ENCODE results near the gene CRISPLD2. TPM values are rescaled to one million over a fixed set of nuclear protein-coding genes. Genes with fewer than 3 reads are reported as not detected.
"Not testable (repeated sequence)": the region's sequence is repeated elsewhere in the genome, so short reads cannot be mapped to it uniquely, and the experiment has no call there.

CRISPLD2 gene
- total RNA-seq, 2 experiments from 2014 or later: 0.31 TPM; not detected in 1

- not testable (repeated sequence) for H3K27me3 Mint-ChIP-seq; ATAC-seq (ENCODE audit: low read depth)
These were observed 37.0 kb downstream of the CRISPLD2 start for GRCh38 chr16:84856811-84857210.

GRCh38 chr16:84859681-84860080 is 39.9 kb downstream of the CRISPLD2 start:
- H3K4me1 Mint-ChIP-seq: no peaks in the 10 kb centered on the region
- H3K27ac Mint-ChIP-seq: no peak overlapping the region
- peaks cover 11% of the 10 kb centered on the region for H3K9me3 Mint-ChIP-seq
- POLR2A ChIA-PET: no interaction called here
- no peak overlapping the region for H3K4me3 Mint-ChIP-seq
- peaks cover 6% of the 10 kb centered on the region for H3K27me3 Mint-ChIP-seq
- ATAC-seq (ENCODE audit: low read depth) (no peak), DNase-seq (no peak)
- H3K36me3 Mint-ChIP-seq: no peaks in the 10 kb centered on the region

More at GRCh38 chr16:84856811-84857210, 37.0 kb downstream of the CRISPLD2 start:
- H3K27ac Mint-ChIP-seq, H3K4me3 Mint-ChIP-seq, POLR2A ChIA-PET, DNase-seq, H3K36me3 Mint-ChIP-seq, H3K4me1 Mint-ChIP-seq: not testable (repeated sequence)
- H3K9me3 Mint-ChIP-seq: peaks cover 11% of the 10 kb centered on the region

GRCh38 chr16:84860383-84860782 is 40.6 kb downstream of the CRISPLD2 start:
- no peak overlapping the region for H3K4me3 Mint-ChIP-seq
- peaks cover 2% of the 10 kb centered on the region for H3K27me3 Mint-ChIP-seq
- ATAC-seq (ENCODE audit: low read depth) (no peak), DNase-seq (no peak)
- H3K36me3 Mint-ChIP-seq: no peaks in the 10 kb centered on the region
- POLR2A ChIA-PET: no interaction called here
- H3K27ac Mint-ChIP-seq: no peak overlapping the region
- H3K9me3 Mint-ChIP-seq: peaks cover 11% of the 10 kb centered on the region
- H3K4me1 Mint-ChIP-seq: no peaks in the 10 kb centered on the region

- POLR2A ChIA-PET: no interaction called here
- ATAC-seq (ENCODE audit: low read depth) (no peak), DNase-seq (no peak)
- Mint-ChIP-seq H3K27ac (no peak overlapping the region), H3K27me3 (no peaks in the 10 kb centered on the region), H3K4me3 (no peak overlapping the region), H3K36me3 (no peaks in the 10 kb centered on the region), H3K9me3 (peaks cover 11% of the 10 kb centered on the region), H3K4me1 (no peaks in the 10 kb centered on the region)
These were observed 41.9 kb downstream of the CRISPLD2 start for GRCh38 chr16:84861671-84862070.

- H3K36me3 Mint-ChIP-seq: no peaks in the 10 kb centered on the region
- H3K27me3 Mint-ChIP-seq: peaks cover 4% of the 10 kb centered on the region
- ATAC-seq (ENCODE audit: low read depth) (no peak), DNase-seq (no peak)
- no peak overlapping the region for H3K4me3 Mint-ChIP-seq
- H3K4me1 Mint-ChIP-seq: no peaks in the 10 kb centered on the region
- peaks cover 11% of the 10 kb centered on the region for H3K9me3 Mint-ChIP-seq
- H3K27ac Mint-ChIP-seq: no peak overlapping the region
- POLR2A ChIA-PET: no interaction called here
These were observed 43.2 kb downstream of the CRISPLD2 start for GRCh38 chr16:84862804-84863480.

- DNase-seq (no peak), ATAC-seq (ENCODE audit: low read depth) (no peak)
- Mint-ChIP-seq H3K27me3 (peaks cover 4% of the 10 kb centered on the region), H3K9me3 (peaks cover 11% of the 10 kb centered on the region), H3K27ac (no peak overlapping the region), H3K4me3 (no peak overlapping the region), H3K4me1 (no peaks in the 10 kb centered on the region), H3K36me3 (no peaks in the 10 kb centered on the region)
- POLR2A ChIA-PET: no interaction called here
These were observed 43.7 kb downstream of the CRISPLD2 start for GRCh38 chr16:84863481-84863814.

- ATAC-seq (ENCODE audit: low read depth) (no peak), DNase-seq (no peak)
- H3K9me3 Mint-ChIP-seq: peaks cover 11% of the 10 kb centered on the region
- POLR2A ChIA-PET: interaction anchor here (0.8 kb wide), 1 partner anchor 11 kb away, joined by 3 read pairs; no protein-coding TSS in a partner anchor
- no peaks in the 10 kb centered on the region for H3K4me1 Mint-ChIP-seq
- H3K27me3 Mint-ChIP-seq: peaks cover 4% of the 10 kb centered on the region
- no peaks in the 10 kb centered on the region for H3K36me3 Mint-ChIP-seq
- no peak overlapping the region for H3K27ac Mint-ChIP-seq
- no peak overlapping the region for H3K4me3 Mint-ChIP-seq
These were observed 44.7 kb downstream of the CRISPLD2 start for GRCh38 chr16:84864326-84864955.

- DNase-seq (no peak), ATAC-seq (ENCODE audit: low read depth) (no peak)
- Mint-ChIP-seq H3K27me3 (peaks cover 4% of the 10 kb centered on the region), H3K4me3 (no peak overlapping the region), H3K36me3 (no peaks in the 10 kb centered on the region), H3K27ac (no peak overlapping the region), H3K4me1 (no peaks in the 10 kb centered on the region), H3K9me3 (no peaks in the 10 kb centered on the region)
- POLR2A ChIA-PET: no interaction called here
These were observed 47.9 kb downstream of the CRISPLD2 start for GRCh38 chr16:84867696-84868095.

- POLR2A ChIA-PET: no interaction called here
- ATAC-seq (ENCODE audit: low read depth) (no peak), DNase-seq (no peak)
- Mint-ChIP-seq H3K27me3 (peaks cover 4% of the 10 kb centered on the region), H3K4me3 (no peak overlapping the region), H3K36me3 (no peaks in the 10 kb centered on the region), H3K27ac (no peak overlapping the region), H3K4me1 (no peaks in the 10 kb centered on the region), H3K9me3 (no peaks in the 10 kb centered on the region)
These were observed 48.5 kb downstream of the CRISPLD2 start for GRCh38 chr16:84868328-84868727.

- H3K9me3 Mint-ChIP-seq: no peaks in the 10 kb centered on the region
- ATAC-seq (ENCODE audit: low read depth): no peak
- DNase-seq: no peak
- H3K4me3 Mint-ChIP-seq: no peak overlapping the region
- H3K27ac Mint-ChIP-seq: no peak overlapping the region
- no peaks in the 10 kb centered on the region for H3K4me1 Mint-ChIP-seq
- peaks cover 4% of the 10 kb centered on the region for H3K27me3 Mint-ChIP-seq
- POLR2A ChIA-PET: no interaction called here
- H3K36me3 Mint-ChIP-seq: no peaks in the 10 kb centered on the region
These were observed 49.2 kb downstream of the CRISPLD2 start for GRCh38 chr16:84868829-84869472.

- no peaks in the 10 kb centered on the region for H3K9me3 Mint-ChIP-seq
- ATAC-seq (ENCODE audit: low read depth) (no peak), DNase-seq (no peak)
- H3K4me1 Mint-ChIP-seq: no peaks in the 10 kb centered on the region
- H3K4me3 Mint-ChIP-seq: no peak overlapping the region
- H3K36me3 Mint-ChIP-seq: no peaks in the 10 kb centered on the region
- H3K27ac Mint-ChIP-seq: no peak overlapping the region
- POLR2A ChIA-PET: no interaction called here
- peaks cover 4% of the 10 kb centered on the region for H3K27me3 Mint-ChIP-seq
These were observed 49.7 kb downstream of the CRISPLD2 start for GRCh38 chr16:84869473-84869845.

- DNase-seq; ATAC-seq (ENCODE audit: low read depth); H3K27ac Mint-ChIP-seq; H3K4me1 Mint-ChIP-seq; POLR2A ChIA-PET; H3K36me3 Mint-ChIP-seq; H3K4me3 Mint-ChIP-seq; H3K27me3 Mint-ChIP-seq; H3K9me3 Mint-ChIP-seq: not testable (repeated sequence)
These were observed 53.2 kb downstream of the CRISPLD2 start for GRCh38 chr16:84872971-84873370.

- POLR2A ChIA-PET: interaction anchor here (0.6 kb wide), 1 partner anchor 136 kb away, joined by 8 read pairs; no protein-coding TSS in a partner anchor
These were observed 54.2 kb downstream of the CRISPLD2 start for GRCh38 chr16:84874004-84874435.

GRCh38 chr16:84874553-84874952 is 54.8 kb downstream of the CRISPLD2 start:
- no peaks in the 10 kb centered on the region for H3K36me3 Mint-ChIP-seq
- H3K4me1 Mint-ChIP-seq: no peaks in the 10 kb centered on the region
- no peaks in the 10 kb centered on the region for H3K9me3 Mint-ChIP-seq
- DNase-seq (no peak), ATAC-seq (ENCODE audit: low read depth) (no peak)
- no peak overlapping the region for H3K4me3 Mint-ChIP-seq
- peaks cover 3% of the 10 kb centered on the region for H3K27me3 Mint-ChIP-seq
- POLR2A ChIA-PET: no interaction called here
- no peak overlapping the region for H3K27ac Mint-ChIP-seq

More at GRCh38 chr16:84874004-84874435, 54.2 kb downstream of the CRISPLD2 start:
- H3K27ac Mint-ChIP-seq: no peak overlapping the region
- no peaks in the 10 kb centered on the region for H3K36me3 Mint-ChIP-seq
- DNase-seq (no peak), ATAC-seq (ENCODE audit: low read depth) (no peak)
- H3K4me1 Mint-ChIP-seq: no peaks in the 10 kb centered on the region
- H3K27me3 Mint-ChIP-seq: peaks cover 3% of the 10 kb centered on the region
- no peaks in the 10 kb centered on the region for H3K9me3 Mint-ChIP-seq
- no peak overlapping the region for H3K4me3 Mint-ChIP-seq

Data from activated naive CD8-positive, alpha-beta T cell treated with anti-CD3 and anti-CD28 coated beads, Interleukin-2, amount 10 ng/mL, durations not matched to agents 7 days and 5 days (primary cell).